Measurements from ENCODE around the gene ABHD16A.

DNA sequence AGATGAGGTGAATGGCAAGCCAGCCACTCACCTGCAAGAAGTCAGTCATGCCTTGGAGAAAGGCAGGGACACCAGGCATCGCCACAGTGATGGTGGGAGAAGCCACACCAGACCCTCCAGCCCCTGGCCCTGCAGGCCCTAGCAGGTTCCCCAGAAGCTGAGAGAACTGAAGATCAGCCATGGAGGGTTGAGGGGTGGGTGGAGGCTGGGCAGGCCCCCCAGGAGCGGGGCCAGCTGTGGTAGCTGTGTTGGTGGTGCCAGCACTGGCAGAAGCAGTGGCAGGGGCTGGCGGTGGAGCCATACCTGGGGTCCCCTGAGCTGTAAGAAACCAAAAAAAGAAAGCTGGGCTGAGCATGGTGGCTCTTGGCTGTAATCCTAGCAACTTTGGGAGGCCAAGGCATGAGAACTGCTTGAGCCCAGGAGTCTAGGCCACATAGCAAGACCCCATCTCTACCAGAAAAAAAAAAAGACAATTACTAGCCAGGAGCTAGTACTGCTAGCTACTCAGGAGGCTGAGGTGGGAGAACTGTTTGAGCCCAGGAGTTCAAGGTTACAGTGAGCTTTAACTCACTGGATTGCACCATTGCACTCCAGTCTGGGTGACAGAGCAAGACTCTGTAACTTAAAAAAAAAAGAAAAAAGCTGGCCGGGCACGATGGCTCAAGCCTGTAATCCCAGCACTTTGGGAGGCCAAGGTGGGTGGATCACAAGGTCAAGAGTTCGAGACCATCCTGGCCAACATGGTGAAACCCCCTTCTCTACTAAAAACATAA lies 60.1 kb downstream of the ABHD16A start:
- TF ChIP-seq, protein P1, sequence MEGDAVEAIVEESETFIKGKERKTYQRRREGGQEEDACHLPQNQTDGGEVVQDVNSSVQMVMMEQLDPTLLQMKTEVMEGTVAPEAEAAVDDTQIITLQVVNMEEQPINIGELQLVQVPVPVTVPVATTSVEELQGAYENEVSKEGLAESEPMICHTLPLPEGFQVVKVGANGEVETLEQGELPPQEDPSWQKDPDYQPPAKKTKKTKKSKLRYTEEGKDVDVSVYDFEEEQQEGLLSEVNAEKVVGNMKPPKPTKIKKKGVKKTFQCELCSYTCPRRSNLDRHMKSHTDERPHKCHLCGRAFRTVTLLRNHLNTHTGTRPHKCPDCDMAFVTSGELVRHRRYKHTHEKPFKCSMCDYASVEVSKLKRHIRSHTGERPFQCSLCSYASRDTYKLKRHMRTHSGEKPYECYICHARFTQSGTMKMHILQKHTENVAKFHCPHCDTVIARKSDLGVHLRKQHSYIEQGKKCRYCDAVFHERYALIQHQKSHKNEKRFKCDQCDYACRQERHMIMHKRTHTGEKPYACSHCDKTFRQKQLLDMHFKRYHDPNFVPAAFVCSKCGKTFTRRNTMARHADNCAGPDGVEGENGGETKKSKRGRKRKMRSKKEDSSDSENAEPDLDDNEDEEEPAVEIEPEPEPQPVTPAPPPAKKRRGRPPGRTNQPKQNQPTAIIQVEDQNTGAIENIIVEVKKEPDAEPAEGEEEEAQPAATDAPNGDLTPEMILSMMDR (IDR thresholded peaks at IDR 0.05): no peak
- TF ChIP-seq RFX5 (IDR thresholded peaks at IDR 0.05) (no peak), POLR2A (IDR thresholded peaks at IDR 0.05; ENCODE audit: low read length) (no peak), RAD21 (conservative IDR thresholded peaks at IDR 0.05 in 1 of 2, IDR thresholded peaks at IDR 0.05 in 1 of 2) (no peak), MAFK (IDR thresholded peaks at IDR 0.05; ENCODE audit: partially characterized antibody) (no peak), ZC3H11A (IDR thresholded peaks at IDR 0.05) (no peak), SMC3 (IDR thresholded peaks at IDR 0.05) (no peak), NFE2L2 (conservative IDR thresholded peaks at IDR 0.05; ENCODE audit: low read length) (no peak)
- TF ChIP-seq, protein P2, sequence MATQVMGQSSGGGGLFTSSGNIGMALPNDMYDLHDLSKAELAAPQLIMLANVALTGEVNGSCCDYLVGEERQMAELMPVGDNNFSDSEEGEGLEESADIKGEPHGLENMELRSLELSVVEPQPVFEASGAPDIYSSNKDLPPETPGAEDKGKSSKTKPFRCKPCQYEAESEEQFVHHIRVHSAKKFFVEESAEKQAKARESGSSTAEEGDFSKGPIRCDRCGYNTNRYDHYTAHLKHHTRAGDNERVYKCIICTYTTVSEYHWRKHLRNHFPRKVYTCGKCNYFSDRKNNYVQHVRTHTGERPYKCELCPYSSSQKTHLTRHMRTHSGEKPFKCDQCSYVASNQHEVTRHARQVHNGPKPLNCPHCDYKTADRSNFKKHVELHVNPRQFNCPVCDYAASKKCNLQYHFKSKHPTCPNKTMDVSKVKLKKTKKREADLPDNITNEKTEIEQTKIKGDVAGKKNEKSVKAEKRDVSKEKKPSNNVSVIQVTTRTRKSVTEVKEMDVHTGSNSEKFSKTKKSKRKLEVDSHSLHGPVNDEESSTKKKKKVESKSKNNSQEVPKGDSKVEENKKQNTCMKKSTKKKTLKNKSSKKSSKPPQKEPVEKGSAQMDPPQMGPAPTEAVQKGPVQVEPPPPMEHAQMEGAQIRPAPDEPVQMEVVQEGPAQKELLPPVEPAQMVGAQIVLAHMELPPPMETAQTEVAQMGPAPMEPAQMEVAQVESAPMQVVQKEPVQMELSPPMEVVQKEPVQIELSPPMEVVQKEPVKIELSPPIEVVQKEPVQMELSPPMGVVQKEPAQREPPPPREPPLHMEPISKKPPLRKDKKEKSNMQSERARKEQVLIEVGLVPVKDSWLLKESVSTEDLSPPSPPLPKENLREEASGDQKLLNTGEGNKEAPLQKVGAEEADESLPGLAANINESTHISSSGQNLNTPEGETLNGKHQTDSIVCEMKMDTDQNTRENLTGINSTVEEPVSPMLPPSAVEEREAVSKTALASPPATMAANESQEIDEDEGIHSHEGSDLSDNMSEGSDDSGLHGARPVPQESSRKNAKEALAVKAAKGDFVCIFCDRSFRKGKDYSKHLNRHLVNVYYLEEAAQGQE (IDR thresholded peaks at IDR 0.05): no peak
- TF ChIP-seq, protein P3, sequence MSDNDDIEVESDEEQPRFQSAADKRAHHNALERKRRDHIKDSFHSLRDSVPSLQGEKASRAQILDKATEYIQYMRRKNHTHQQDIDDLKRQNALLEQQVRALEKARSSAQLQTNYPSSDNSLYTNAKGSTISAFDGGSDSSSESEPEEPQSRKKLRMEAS (IDR thresholded peaks at IDR 0.05): no peak

Measured in A549 (cell line).